ENCODE data around the gene EPB41L2. TPM values are rescaled to one million over a fixed set of nuclear protein-coding genes. Genes with fewer than 3 reads are reported as not detected.

The EPB41L2 gene
- total RNA-seq, 1 experiment from 2014 or later, result 181 TPM

DNA sequence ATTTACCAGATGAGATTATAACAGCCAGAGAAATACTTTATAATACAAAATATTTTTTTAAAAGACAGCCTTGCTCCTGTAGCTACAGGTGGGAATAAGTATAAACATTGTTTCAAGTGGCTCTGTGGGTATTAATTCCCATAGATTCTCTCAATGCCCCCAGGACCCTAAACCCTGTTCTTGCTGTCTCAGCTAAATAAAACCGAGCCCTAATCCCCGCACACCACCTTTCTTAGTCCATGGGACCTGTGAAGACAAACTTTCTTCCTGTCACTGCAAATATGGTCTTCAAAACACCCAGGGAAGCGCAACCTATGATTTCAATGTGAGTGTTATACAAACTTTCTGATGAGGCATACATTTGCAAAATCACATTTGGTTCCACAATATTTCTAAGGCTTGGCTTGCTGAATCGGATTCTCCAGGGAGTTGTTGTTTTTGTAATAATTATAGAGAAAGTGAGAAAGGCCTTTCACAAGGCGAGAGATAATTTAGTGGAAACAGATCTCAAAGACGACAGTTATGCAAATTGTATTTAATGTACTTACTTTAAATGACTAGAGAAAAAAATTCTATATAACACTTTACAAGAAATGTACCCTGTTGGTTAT, 224.7 kb downstream of the EPB41L2 start:
- Histone ChIP-seq H3K27me3 (replicated peaks; ENCODE audit: insufficient read depth, low read depth, low read length, poor library complexity) (no peaks in the 10 kb centered on the region), H3K4me3 (ENCODE audit: low read depth, low read length, poor library complexity, severe bottlenecking) (no peak overlapping the region), H3K9me3 (ENCODE audit: low read depth, low read length, poor library complexity, severe bottlenecking) (no peaks in the 10 kb centered on the region), H3K27ac (ENCODE audit: low read depth, low read length, poor library complexity, severe bottlenecking) (no peak overlapping the region), H3K4me1 (ENCODE audit: insufficient read depth, low read length, poor library complexity, severe bottlenecking) (no peaks in the 10 kb centered on the region), H3K36me3 (ENCODE audit: insufficient read depth, low read length, poor library complexity, severe bottlenecking) (peaks cover 11% of the 10 kb centered on the region)
- DNase-seq (ENCODE audit: low spot score), result no peak
- intact Hi-C loops (cut with micrococcal nuclease; ENCODE audit: unreplicated experiment), result no loop called here
- no TSS peak for BruUV-seq (replicated peaks)
- no peak for TF ChIP-seq EZH2 (IDR thresholded peaks at IDR 0.05; ENCODE audit: borderline replicate concordance, low read depth, low read length, poor library complexity, severe bottlenecking)
- no peak for TF ChIP-seq CTCF (conservative IDR thresholded peaks at IDR 0.05; ENCODE audit: low read depth, low read length)
- ChIA-PET CTCF (no interaction called here), POLR2A (ENCODE audit: low non-redundant PET) (interaction anchor here (0.5 kb wide), 1 partner anchor 417 kb away, joined by 3 read pairs; no protein-coding TSS in a partner anchor)

DNA sequence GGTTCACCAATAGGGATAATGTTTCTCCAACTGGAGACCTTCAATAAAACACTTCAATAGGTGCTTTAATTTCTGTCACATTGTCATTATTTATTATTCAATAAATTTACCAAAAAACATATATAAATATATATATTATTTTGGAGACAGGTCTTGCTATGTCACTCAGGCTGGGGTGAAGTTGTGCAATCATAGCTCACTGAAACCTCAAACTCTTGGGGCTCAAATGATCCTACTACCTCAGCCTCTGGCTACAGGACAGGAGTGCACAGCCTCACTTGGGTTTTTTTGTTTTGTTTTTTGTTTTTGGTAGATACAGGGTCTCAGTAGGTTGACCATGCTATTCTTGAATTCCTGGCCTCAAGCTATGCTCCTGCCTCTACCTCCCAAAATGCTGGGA, 226.0 kb downstream of the EPB41L2 start:
- CTCF ChIA-PET, result no interaction called here

GRCh38 chr6:130836055-130836640, 226.9 kb downstream of the EPB41L2 start:
- H3K4me3 ChIP-seq (ENCODE audit: low read depth, low read length, poor library complexity, severe bottlenecking), result no peak overlapping the region

More for the DNA sequence above, 226.0 kb downstream of the EPB41L2 start:
- Histone ChIP-seq H3K27ac (ENCODE audit: low read depth, low read length, poor library complexity, severe bottlenecking) (no peak overlapping the region), H3K36me3 (ENCODE audit: insufficient read depth, low read length, poor library complexity, severe bottlenecking) (peaks cover 11% of the 10 kb centered on the region), H3K9me3 (ENCODE audit: low read depth, low read length, poor library complexity, severe bottlenecking) (no peaks in the 10 kb centered on the region), H3K4me3 (ENCODE audit: low read depth, low read length, poor library complexity, severe bottlenecking) (no peak overlapping the region), H3K4me1 (ENCODE audit: insufficient read depth, low read length, poor library complexity, severe bottlenecking) (no peaks in the 10 kb centered on the region), H3K27me3 (replicated peaks; ENCODE audit: insufficient read depth, low read depth, low read length, poor library complexity) (no peaks in the 10 kb centered on the region)
- intact Hi-C loops (cut with micrococcal nuclease; ENCODE audit: unreplicated experiment), result no loop called here
- TF ChIP-seq EZH2 (IDR thresholded peaks at IDR 0.05; ENCODE audit: borderline replicate concordance, low read depth, low read length, poor library complexity, severe bottlenecking), result no peak
- TF ChIP-seq CTCF (conservative IDR thresholded peaks at IDR 0.05; ENCODE audit: low read depth, low read length), result no peak
- no TSS peak for BruUV-seq (replicated peaks)
- DNase-seq (ENCODE audit: low spot score), result no peak
- POLR2A ChIA-PET (ENCODE audit: low non-redundant PET), result no interaction called here

More at GRCh38 chr6:130836055-130836640, 226.9 kb downstream of the EPB41L2 start:
- H3K27me3 ChIP-seq (replicated peaks; ENCODE audit: insufficient read depth, low read depth, low read length, poor library complexity), result no peaks in the 10 kb centered on the region
- intact Hi-C loops (cut with micrococcal nuclease; ENCODE audit: unreplicated experiment), result no loop called here
- no peak for TF ChIP-seq CTCF (conservative IDR thresholded peaks at IDR 0.05; ENCODE audit: low read depth, low read length)
- no peak for TF ChIP-seq EZH2 (IDR thresholded peaks at IDR 0.05; ENCODE audit: borderline replicate concordance, low read depth, low read length, poor library complexity, severe bottlenecking)
- H3K36me3 ChIP-seq (ENCODE audit: insufficient read depth, low read length, poor library complexity, severe bottlenecking), result peaks cover 11% of the 10 kb centered on the region
- no peaks in the 10 kb centered on the region for H3K9me3 ChIP-seq (ENCODE audit: low read depth, low read length, poor library complexity, severe bottlenecking)
- H3K27ac ChIP-seq (ENCODE audit: low read depth, low read length, poor library complexity, severe bottlenecking), result no peak overlapping the region
- DNase-seq (ENCODE audit: low spot score), result no peak
- BruUV-seq (replicated peaks), result no TSS peak
- no peaks in the 10 kb centered on the region for H3K4me1 ChIP-seq (ENCODE audit: insufficient read depth, low read length, poor library complexity, severe bottlenecking)
- ChIA-PET CTCF (no interaction called here), POLR2A (ENCODE audit: low non-redundant PET) (no interaction called here)
